Loucy (cell line): Measurements from ENCODE around the gene MAVS.

Experiments
- CTCF ChIP-seq: fragments of 200-600 bp; sonication (generic); conservative IDR thresholded peaks from 2 replicates; pipeline ENCODE4 v1.5.1; 2014; ENCODE audit warnings: mild to moderate bottlenecking, antibody characterized with exemption, low read length
- EZH2phosphoT487 ChIP-seq: fragments of 200-600 bp; IDR thresholded peaks from 2 replicates; pipeline ENCODE4 v1.6.1; 2018; ENCODE audit warnings: antibody characterized with exemption, mild to moderate bottlenecking, moderate library complexity, borderline replicate concordance

GRCh38 chr20:3922983-3923339, 76.3 kb downstream of the MAVS start:
- no peak for TF ChIP-seq CTCF
- no peak for TF ChIP-seq EZH2phosphoT487
